OCI-LY3 (cell line): ENCODE results near the gene DEGS1.

Experiments used
- EZH2phosphoT487 ChIP-seq: fragments of 200-600 bp; shearing (Covaris generic); IDR thresholded peaks from 2 replicates; pipeline ENCODE4 v1.6.1; 2018; ENCODE audit warnings: antibody characterized with exemption, mixed run types, low read depth
- TF ChIP-seq, protein P1 (sequence below): fragments of 200-600, 300-600 bp; sonication (generic); IDR thresholded peaks from 2 replicates; pipeline ENCODE4 v1.5.1; 2014; ENCODE audit warnings: antibody characterized with exemption, low read length, low read depth

GRCh38 chr1:224198572-224198971 is 15.5 kb downstream of the DEGS1 start:
- TF ChIP-seq, protein P1, sequence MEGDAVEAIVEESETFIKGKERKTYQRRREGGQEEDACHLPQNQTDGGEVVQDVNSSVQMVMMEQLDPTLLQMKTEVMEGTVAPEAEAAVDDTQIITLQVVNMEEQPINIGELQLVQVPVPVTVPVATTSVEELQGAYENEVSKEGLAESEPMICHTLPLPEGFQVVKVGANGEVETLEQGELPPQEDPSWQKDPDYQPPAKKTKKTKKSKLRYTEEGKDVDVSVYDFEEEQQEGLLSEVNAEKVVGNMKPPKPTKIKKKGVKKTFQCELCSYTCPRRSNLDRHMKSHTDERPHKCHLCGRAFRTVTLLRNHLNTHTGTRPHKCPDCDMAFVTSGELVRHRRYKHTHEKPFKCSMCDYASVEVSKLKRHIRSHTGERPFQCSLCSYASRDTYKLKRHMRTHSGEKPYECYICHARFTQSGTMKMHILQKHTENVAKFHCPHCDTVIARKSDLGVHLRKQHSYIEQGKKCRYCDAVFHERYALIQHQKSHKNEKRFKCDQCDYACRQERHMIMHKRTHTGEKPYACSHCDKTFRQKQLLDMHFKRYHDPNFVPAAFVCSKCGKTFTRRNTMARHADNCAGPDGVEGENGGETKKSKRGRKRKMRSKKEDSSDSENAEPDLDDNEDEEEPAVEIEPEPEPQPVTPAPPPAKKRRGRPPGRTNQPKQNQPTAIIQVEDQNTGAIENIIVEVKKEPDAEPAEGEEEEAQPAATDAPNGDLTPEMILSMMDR, result no peak
- no peak for TF ChIP-seq EZH2phosphoT487
